ENCODE measurements around the gene MPND. TPM values are rescaled to one million over a fixed set of nuclear protein-coding genes. Genes with fewer than 3 reads are reported as not detected.

MPND gene
- total and polyA plus RNA-seq, 2 of the 13 experiments (the other 11 are each of a cell fraction or from before 2014, with no cell fraction given), result 10.8 to 15.8 TPM

- Histone ChIP-seq H3K4me2 (ENCODE audit: low read depth, low read length) (0 out of 2 replicates have a peak overlapping the region, but pooled peaks have one; percentile 38), H2AFZ (ENCODE audit: low read length) (no peak overlapping the region), H3K9me3 (ENCODE audit: low read length) (no peaks in the 10 kb centered on the region), H3K4me1 (ENCODE audit: insufficient read depth, low read length) (peaks cover 25% of the 10 kb centered on the region), H3K79me2 (ENCODE audit: insufficient read depth, low read length) (no peaks in the 10 kb centered on the region), H4K20me1 (ENCODE audit: insufficient read depth, low read length) (no peaks in the 10 kb centered on the region), H3K27ac (ENCODE audit: extremely low read length, insufficient read depth, low read length) (no peak overlapping the region), H3K27me3 (ENCODE audit: control insufficient read depth in 1 of 2, insufficient read depth in 2 of 2, low read length in 2 of 2) (peaks cover 0 to 6% of the 10 kb centered on the region in 2 experiments; a peak in 2 of 5 replicates), H3K9ac (ENCODE audit: insufficient read depth, low read depth, low read length) (no peak overlapping the region), H3K36me3 (replicated peaks in 1 of 2; ENCODE audit: control insufficient read depth in 1 of 2, insufficient read depth in 2 of 2, low read length in 2 of 2) (no peaks in the 10 kb centered on the region), H3K4me3 (replicated peaks in 1 of 3; ENCODE audit: insufficient read depth in 1 of 3, low read depth in 2 of 3, low read length in 3 of 3) (no peak overlapping the region)
- no TSS peak for BruUV-seq (replicated peaks)
- no peak for ATAC-seq
- FAIRE-seq, result no peak
- 43% methylated on average over 7 of the region's 8 CpGs for WGBS (ENCODE audit: low lambda C conversion rate)
- peak; percentile 70 for TF ChIP-seq ZNF121 (CRISPR knock-in tag; IDR thresholded peaks at IDR 0.05)
- no peak for TF ChIP-seq STAT5B (CRISPR knock-in tag; IDR thresholded peaks at IDR 0.05)
- no peak for TF ChIP-seq ZNF496 (CRISPR knock-in tag; IDR thresholded peaks at IDR 0.05; ENCODE audit: insufficient replicate concordance)
- TF ChIP-seq SP2 (CRISPR knock-in tag; IDR thresholded peaks at IDR 0.05), result no peak
- TF ChIP-seq ESRRA (CRISPR knock-in tag; IDR thresholded peaks at IDR 0.05; ENCODE audit: low read depth), result peak; percentile 60; the same call in 1 of the 2 replicates
- TF ChIP-seq ZNF629 (CRISPR knock-in tag; conservative IDR thresholded peaks at IDR 0.05), result peak; percentile 93
- ChIA-PET POLR2A (interaction anchor here (1.1 to 3.1 kb wide), 2 partner anchors 11 to 44 kb away, joined by 3 to 19 read pairs; partner anchors contain the start of gene MPND), CTCF (ENCODE audit: low intra/inter-chr PET ratio, low total read pairs) (no interaction called here)
- no peak for DNase-seq (ENCODE audit: low spot score)
- in situ Hi-C loops (cut with HindIII; ENCODE audit: extremely low pct_ligation_motif_present, low pct_unique_long_range_greater_than_20kb) (no loop called here), intact Hi-C loops (cut with micrococcal nuclease; ENCODE audit: unreplicated experiment) (no loop called here)
Measured at GRCh38 chr19:4298810-4299550, 44.4 kb upstream of the MPND start.

GRCh38 chr19:4300589-4300988, 42.8 kb upstream of the MPND start:
- no peak for ATAC-seq
- no peak for DNase-seq (ENCODE audit: low spot score)
- TF ChIP-seq IRX3 (CRISPR knock-in tag; IDR thresholded peaks at IDR 0.05; ENCODE audit: borderline replicate concordance, low read depth) (no peak), ZMYM3 (CRISPR knock-in tag; IDR thresholded peaks at IDR 0.05) (peak; percentile 82)
- CTCF ChIA-PET (ENCODE audit: low intra/inter-chr PET ratio, low total read pairs), result no interaction called here
- H3K9ac ChIP-seq (ENCODE audit: insufficient read depth, low read depth, low read length), result no peak overlapping the region
- H3K36me3 ChIP-seq (replicated peaks in 1 of 2; ENCODE audit: control insufficient read depth in 1 of 2, insufficient read depth in 2 of 2, low read length in 2 of 2), result no peaks in the 10 kb centered on the region
- 58% methylated on average over 3 of the region's 3 CpGs for WGBS (ENCODE audit: low lambda C conversion rate)
- no peaks in the 10 kb centered on the region for H4K20me1 ChIP-seq (ENCODE audit: insufficient read depth, low read length)
- H3K79me2 ChIP-seq (ENCODE audit: insufficient read depth, low read length), result no peaks in the 10 kb centered on the region
- no TSS peak for BruUV-seq (replicated peaks)
- intact Hi-C loops (cut with micrococcal nuclease; ENCODE audit: unreplicated experiment) (no loop called here), in situ Hi-C loops (cut with HindIII; ENCODE audit: extremely low pct_ligation_motif_present, low pct_unique_long_range_greater_than_20kb) (no loop called here)
- no peak overlapping the region for H3K4me3 ChIP-seq (replicated peaks in 1 of 3; ENCODE audit: insufficient read depth in 1 of 3, low read depth in 2 of 3, low read length in 3 of 3)
- POLR2A ChIA-PET, result no interaction called here
- H3K9me3 ChIP-seq (ENCODE audit: low read length), result no peaks in the 10 kb centered on the region
- no peak overlapping the region for H3K4me2 ChIP-seq (ENCODE audit: low read depth, low read length)
- H3K27ac ChIP-seq (ENCODE audit: extremely low read length, insufficient read depth, low read length), result no peak overlapping the region
- no peak for FAIRE-seq
- peaks cover 25% of the 10 kb centered on the region for H3K4me1 ChIP-seq (ENCODE audit: insufficient read depth, low read length)
- no peak overlapping the region for H2AFZ ChIP-seq (ENCODE audit: low read length)
- peaks cover 1 to 8% of the 10 kb centered on the region in 2 experiments; a peak in 4 of 5 replicates for H3K27me3 ChIP-seq (ENCODE audit: control insufficient read depth in 1 of 2, insufficient read depth in 2 of 2, low read length in 2 of 2)

Measured in HepG2 (cell line).